ENCODE measurements around the gene NUP58.

NUP58 gene

DNA sequence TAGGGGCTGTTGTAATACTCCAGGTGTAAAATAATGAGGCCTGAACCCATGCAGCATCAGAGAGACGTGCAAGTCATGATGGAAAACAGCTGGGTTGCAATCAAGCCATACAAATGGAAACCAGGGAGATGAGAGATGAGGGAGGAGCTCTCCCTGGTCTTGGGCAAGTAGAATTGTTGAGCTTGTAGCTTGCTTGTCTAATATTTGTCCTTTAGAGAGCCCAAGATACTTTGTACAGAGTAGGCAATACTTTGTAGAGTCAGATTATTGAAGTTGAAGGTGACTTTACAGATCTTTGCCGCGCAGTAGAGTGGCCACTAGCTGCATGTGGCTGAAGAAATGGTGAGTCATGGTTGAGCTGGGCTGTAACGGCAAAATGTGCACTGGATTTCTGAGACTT lies 78.7 kb downstream of the NUP58 start:
- Mint-ChIP-seq H3K9me3 (peaks cover 12% of the 10 kb centered on the region), H3K36me3 (ENCODE audit: low read depth) (no peaks in the 10 kb centered on the region), H3K27ac (no peak overlapping the region), H3K27me3 (ENCODE audit: low read depth, poor library complexity) (peaks cover 13% of the 10 kb centered on the region), H3K4me1 (peaks cover 11% of the 10 kb centered on the region), H3K4me3 (no peak overlapping the region)
- no peak for DNase-seq
- TF ChIP-seq, protein P1, sequence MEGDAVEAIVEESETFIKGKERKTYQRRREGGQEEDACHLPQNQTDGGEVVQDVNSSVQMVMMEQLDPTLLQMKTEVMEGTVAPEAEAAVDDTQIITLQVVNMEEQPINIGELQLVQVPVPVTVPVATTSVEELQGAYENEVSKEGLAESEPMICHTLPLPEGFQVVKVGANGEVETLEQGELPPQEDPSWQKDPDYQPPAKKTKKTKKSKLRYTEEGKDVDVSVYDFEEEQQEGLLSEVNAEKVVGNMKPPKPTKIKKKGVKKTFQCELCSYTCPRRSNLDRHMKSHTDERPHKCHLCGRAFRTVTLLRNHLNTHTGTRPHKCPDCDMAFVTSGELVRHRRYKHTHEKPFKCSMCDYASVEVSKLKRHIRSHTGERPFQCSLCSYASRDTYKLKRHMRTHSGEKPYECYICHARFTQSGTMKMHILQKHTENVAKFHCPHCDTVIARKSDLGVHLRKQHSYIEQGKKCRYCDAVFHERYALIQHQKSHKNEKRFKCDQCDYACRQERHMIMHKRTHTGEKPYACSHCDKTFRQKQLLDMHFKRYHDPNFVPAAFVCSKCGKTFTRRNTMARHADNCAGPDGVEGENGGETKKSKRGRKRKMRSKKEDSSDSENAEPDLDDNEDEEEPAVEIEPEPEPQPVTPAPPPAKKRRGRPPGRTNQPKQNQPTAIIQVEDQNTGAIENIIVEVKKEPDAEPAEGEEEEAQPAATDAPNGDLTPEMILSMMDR (IDR thresholded peaks at IDR 0.05), result no peak

DNA sequence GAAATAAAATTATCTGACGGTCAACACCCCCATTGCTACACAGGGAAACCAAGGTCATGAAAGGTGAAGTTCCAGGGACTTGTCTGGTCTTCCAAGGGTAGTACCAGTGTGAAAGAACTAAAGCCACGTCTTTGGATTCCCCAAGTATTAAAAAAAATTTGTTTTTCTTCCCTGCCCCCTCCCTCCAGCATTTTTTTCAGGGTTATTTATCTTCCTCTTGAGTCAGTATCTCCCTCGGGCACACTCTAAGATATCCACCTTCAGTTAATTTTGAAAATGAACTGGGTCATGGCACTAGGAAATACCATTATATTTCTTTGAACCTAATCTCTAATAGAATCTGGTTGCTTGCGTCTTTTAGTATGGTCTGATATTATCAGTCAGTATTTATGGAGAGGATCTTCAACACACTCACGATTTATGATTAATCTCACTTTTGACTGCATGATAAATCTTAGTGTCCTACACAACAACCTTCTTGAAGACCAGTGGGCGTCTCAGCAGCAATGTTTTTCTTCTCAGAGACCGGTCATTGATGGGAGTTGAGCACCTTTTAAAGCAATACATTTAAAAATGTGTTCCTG lies 79.4 kb downstream of the NUP58 start:
- H3K27me3 Mint-ChIP-seq (ENCODE audit: low read depth, poor library complexity), result peaks cover 5% of the 10 kb centered on the region
- H3K4me3 Mint-ChIP-seq, result no peak overlapping the region
- H3K36me3 Mint-ChIP-seq (ENCODE audit: low read depth), result no peaks in the 10 kb centered on the region
- no peak for DNase-seq
- H3K27ac Mint-ChIP-seq, result no peak overlapping the region
- peaks cover 12% of the 10 kb centered on the region for H3K9me3 Mint-ChIP-seq
- H3K4me1 Mint-ChIP-seq, result peaks cover 13% of the 10 kb centered on the region
- TF ChIP-seq, protein P1 (IDR thresholded peaks at IDR 0.05), result no peak

DNA sequence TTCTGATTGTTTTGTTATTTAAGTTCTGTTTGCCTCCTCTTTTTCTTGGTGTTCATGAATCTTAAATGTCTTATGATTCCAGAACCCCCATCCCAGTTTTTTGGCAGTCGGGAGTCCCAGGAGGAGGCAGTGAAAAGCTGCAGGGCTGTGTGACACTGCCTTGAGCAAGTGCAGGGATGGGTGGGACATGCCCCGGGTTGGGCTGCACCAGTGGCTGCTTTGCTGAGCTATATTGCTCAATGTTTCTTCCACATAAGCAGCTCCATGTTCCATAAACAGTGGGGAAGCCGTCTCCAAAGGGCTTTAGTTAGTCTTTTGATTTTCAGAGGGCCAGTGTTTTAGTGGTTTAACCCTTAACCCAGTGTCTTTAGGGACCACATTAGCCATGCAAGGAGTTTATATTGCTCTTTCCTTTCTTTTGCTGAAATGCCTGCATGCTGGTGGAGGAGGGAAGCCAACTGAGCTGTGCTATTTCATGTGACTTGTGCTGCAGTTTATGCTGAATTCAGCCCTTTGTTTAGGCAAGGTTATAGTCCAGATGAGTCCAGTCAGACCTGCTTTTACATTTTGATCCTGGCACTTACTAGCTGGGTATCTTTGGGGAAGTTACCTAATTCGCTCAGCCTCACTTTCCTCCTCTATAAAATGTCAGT lies 83.5 kb downstream of the NUP58 start:
- Mint-ChIP-seq H3K4me3 (no peak overlapping the region), H3K9me3 (peaks cover 16% of the 10 kb centered on the region), H3K4me1 (peaks cover 13% of the 10 kb centered on the region), H3K27ac (no peak overlapping the region), H3K27me3 (ENCODE audit: low read depth, poor library complexity) (peaks cover 2% of the 10 kb centered on the region), H3K36me3 (ENCODE audit: low read depth) (no peaks in the 10 kb centered on the region)
- TF ChIP-seq, protein P1 (IDR thresholded peaks at IDR 0.05), result no peak
- DNase-seq, result no peak

DNA sequence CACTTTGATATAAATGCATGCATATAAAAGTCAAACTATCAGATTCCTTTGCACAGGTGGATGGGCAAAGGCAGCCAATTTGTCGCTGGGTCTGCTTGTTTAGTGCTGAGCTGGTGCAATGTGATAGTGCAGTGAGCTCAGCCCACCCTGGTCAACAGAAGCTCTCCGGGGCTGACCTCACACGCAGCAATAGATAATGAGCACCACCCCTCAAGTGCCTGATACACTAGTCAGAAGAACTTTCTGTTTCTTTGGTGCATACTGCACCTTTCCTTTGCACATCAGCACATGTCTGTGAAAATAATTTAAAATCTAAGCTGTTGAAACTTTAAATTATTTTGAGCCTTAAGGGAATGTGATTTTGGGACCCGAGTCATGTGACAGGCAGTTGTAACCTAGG lies 90.5 kb downstream of the NUP58 start:
- DNase-seq, result peak; percentile 13
- H3K9me3 Mint-ChIP-seq, result peaks cover 15% of the 10 kb centered on the region
- H3K4me1 Mint-ChIP-seq, result peaks cover 22% of the 10 kb centered on the region
- H3K27me3 Mint-ChIP-seq (ENCODE audit: low read depth, poor library complexity), result peaks cover 4% of the 10 kb centered on the region
- H3K27ac Mint-ChIP-seq, result no peak overlapping the region
- no peaks in the 10 kb centered on the region for H3K36me3 Mint-ChIP-seq (ENCODE audit: low read depth)
- no peak overlapping the region for H3K4me3 Mint-ChIP-seq
- TF ChIP-seq, protein P1 (IDR thresholded peaks at IDR 0.05), result no peak
